HFF-Myc (cell line): ENCODE measurements around the gene ABCG1.

Experiments used
- DNase-seq: peaks from one replicate; pipeline ENCODE4 v3.0.0-alpha.2; 2011; ENCODE audit warnings: low read depth; ENCODE audit errors: extremely low read depth
- H3K4me3 ChIP-seq: replicated peaks from 2 replicates; pipeline ENCODE4 v1.5.1; 2011; ENCODE audit warnings: low read depth, mild to moderate bottlenecking, control low read depth, low read length
- CTCF ChIP-seq: IDR thresholded peaks from 2 replicates; pipeline ENCODE4 v1.5.1; 2012; ENCODE audit warnings: mild to moderate bottlenecking, low read depth, low read length, control low read depth; ENCODE audit errors: missing control alignments

ABCG1 gene

GRCh38 chr21:42236693-42237092 lies 17.8 kb downstream of the ABCG1 start:
- H3K4me3 ChIP-seq, result no peak overlapping the region
- no peak for TF ChIP-seq CTCF
- DNase-seq, result no peak

- no peak overlapping the region for H3K4me3 ChIP-seq
- DNase-seq, result no peak
- no peak for TF ChIP-seq CTCF
These were observed 18.2 kb downstream of the ABCG1 start for GRCh38 chr21:42237161-42237560.

DNA sequence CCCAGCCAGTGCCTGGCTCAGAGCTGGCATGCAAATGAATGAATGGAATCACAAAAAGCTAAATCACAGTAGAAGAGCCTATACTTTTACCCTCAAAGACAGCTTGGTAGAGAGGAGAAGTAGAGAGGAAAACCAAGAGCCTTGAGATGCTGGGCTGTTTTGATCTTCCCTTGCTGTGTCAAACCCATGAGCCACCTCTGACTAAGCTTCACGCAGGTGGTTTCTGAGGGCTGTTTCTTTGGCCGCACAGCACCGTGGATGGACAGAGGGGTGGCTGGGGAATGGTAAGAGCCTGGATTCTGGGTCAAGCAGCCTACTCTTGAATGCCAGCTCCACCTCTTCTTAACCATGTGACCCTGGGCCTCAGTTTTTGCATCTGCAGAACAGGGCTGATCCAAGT lies 18.6 kb downstream of the ABCG1 start:
- no peak for DNase-seq
- H3K4me3 ChIP-seq, result no peak overlapping the region
- TF ChIP-seq CTCF, result no peak

GRCh38 chr21:42238185-42238934 lies 19.4 kb downstream of the ABCG1 start:
- TF ChIP-seq CTCF, result no peak
- no peak for DNase-seq
- no peak overlapping the region for H3K4me3 ChIP-seq

- DNase-seq, result no peak
- no peak for TF ChIP-seq CTCF
- H3K4me3 ChIP-seq, result no peak overlapping the region
These were observed 20.6 kb downstream of the ABCG1 start for GRCh38 chr21:42239556-42239955.

DNA sequence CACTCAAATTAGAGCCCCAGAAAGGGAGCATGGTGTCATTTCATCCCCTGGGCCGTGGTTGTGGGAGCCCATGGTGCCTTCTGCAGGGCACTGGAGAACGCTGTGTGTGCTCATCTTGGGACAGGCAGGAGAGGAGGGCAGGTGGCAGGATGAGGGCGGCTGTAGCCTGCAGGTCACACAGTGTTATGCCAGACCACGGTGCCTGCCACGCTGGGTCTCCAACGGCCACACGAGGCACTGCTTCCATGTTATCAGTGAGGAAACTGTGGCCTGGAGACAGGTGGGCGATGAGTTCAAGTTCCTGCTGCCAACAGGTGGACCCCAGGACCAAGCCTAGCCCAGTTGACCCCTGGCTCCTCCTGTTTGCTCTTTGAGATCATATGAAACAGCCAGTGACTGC lies 21.0 kb downstream of the ABCG1 start:
- H3K4me3 ChIP-seq, result no peak overlapping the region
- no peak for DNase-seq
- no peak for TF ChIP-seq CTCF

- no peak for DNase-seq
- no peak for TF ChIP-seq CTCF
- H3K4me3 ChIP-seq, result no peak overlapping the region
These were observed 23.7 kb downstream of the ABCG1 start for GRCh38 chr21:42242611-42243010.
